Testis (tissue), 2 donors: Measurements from ENCODE around the gene HLF.

Experiments used
- CTCF ChIP-seq, 3 experiments: fragments of 450-650 bp in 2 of 3; fragments of 200-600 bp in 1 of 3; sonication (generic) in 1 of 3; IDR thresholded peaks; one replicate each; pipeline ENCODE4 v1.5.1; 2016 to 2019; ENCODE audit warnings: antibody characterized with exemption in 3 of 3, mild to moderate bottlenecking in 2 of 3, moderate library complexity in 1 of 3
- POLR2A ChIP-seq: fragments of 450-650 bp; IDR thresholded peaks from one replicate; pipeline ENCODE4 v1.6.1; 2017; ENCODE audit warnings: antibody characterized with exemption, mild to moderate bottlenecking, moderate library complexity

- TF ChIP-seq CTCF (IDR thresholded peaks at IDR 0.05): no peak
- no peak for TF ChIP-seq POLR2A
These were observed 9.8 kb downstream of the HLF start for GRCh38 chr17:55274355-55275255.
